ENCODE measurements around the gene AGK. TPM values are rescaled to one million over a fixed set of nuclear protein-coding genes. Genes with fewer than 3 reads are reported as not detected.

AGK gene
- total RNA-seq, 1 donor = 25.5 TPM

DNA sequence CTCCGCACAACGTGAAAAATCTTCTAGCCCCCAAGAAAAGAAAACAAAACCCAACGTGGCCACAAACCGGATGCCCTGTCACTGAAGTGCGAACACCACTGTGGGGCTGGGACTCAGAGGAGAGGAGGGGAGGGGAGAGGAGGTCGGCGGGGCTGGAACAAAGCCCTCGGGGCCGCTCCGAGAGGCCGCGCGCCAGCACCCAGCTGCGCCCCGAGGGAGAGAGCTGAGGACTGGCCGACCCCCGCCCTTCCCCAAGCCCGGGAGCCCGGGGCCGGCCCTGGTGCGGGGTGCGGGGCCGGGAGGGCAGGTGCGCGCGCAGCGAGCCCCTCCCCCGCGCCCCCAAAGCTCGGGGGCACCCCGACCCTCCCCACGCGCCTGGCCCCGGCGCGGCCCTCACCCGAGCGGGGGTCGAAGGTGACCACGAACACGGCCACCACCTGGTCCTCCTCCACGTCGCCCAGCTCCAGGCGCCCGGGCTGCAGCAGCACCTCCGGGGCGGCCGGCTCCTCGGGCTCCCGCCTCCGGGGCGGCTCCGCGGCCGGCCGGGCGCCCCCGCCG lies 150.4 kb downstream of the AGK start:
- Histone ChIP-seq H3K4me3 (ENCODE audit: low read length) (peak overlapping the region; percentile 55), H3K4me1 (ENCODE audit: insufficient read depth, low read length) (peaks cover 32% of the 10 kb centered on the region), H3K9me3 (ENCODE audit: low read depth, low read length) (no peaks in the 10 kb centered on the region), H3K27me3 (ENCODE audit: insufficient read depth, low read length) (peaks cover 12% of the 10 kb centered on the region)

DNA sequence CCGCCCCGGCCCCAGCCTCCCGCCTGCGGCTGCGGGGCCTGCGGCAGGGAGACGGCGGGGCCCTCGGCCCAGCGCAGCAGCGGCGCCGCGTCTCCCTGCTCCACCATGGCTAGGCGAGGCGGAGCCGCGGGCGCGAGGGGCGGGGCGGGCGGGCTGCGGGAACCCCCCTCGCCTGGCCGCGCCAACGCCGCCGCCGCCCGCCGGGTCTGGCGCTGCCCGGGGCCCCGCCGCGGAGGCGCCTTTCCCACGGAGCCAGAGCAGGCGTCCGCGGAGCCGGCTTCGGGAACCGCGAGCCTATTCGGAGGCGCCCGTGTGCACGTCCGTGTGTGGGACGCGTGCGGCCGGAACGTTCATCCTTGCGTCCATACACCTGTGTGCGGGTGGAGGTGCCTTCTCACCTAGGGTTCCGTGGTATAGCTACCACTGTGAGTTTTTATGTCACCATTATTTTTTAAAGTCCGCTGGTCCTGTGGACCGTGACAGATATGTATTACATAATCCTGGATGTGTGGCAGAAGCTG lies 150.9 kb downstream of the AGK start, which contains the start of gene DENND11:
TSS of gene DENND11 (minus strand) at position 120 of the 521 bp plus-strand sequence. CDS start at position 107, 13 bp downstream.
- peaks cover 12% of the 10 kb centered on the region for H3K27me3 ChIP-seq (ENCODE audit: insufficient read depth, low read length)
- H3K9me3 ChIP-seq (ENCODE audit: low read depth, low read length) = no peaks in the 10 kb centered on the region
- H3K4me1 ChIP-seq (ENCODE audit: insufficient read depth, low read length) = peaks cover 32% of the 10 kb centered on the region
- H3K4me3 ChIP-seq (ENCODE audit: low read length) = peak within 1 kb of the TSS; percentile 55

DNA sequence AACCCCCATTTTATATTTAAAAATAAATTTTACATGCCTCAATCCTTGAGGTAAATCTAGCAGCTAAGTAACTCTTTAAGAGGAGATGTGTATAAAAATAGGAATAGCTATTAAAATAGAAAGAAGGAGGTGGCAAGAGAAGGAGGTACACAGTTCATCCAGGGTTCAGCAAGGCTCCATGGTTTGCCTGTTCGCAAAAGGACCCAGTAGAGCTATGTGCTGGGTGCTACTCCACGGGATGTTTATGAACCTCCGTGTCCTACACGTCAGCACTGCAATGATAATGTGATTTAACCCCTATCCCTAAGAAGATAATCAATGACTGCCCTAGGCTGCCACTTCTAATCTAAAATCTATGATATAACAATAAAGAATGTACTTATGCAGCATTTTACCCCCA lies 151.7 kb downstream of the AGK start:
- peaks cover 31% of the 10 kb centered on the region for H3K4me1 ChIP-seq (ENCODE audit: insufficient read depth, low read length)
- no peaks in the 10 kb centered on the region for H3K9me3 ChIP-seq (ENCODE audit: low read depth, low read length)
- H3K4me3 ChIP-seq (ENCODE audit: low read length) = no peak overlapping the region
- H3K27me3 ChIP-seq (ENCODE audit: insufficient read depth, low read length) = peaks cover 12% of the 10 kb centered on the region

DNA sequence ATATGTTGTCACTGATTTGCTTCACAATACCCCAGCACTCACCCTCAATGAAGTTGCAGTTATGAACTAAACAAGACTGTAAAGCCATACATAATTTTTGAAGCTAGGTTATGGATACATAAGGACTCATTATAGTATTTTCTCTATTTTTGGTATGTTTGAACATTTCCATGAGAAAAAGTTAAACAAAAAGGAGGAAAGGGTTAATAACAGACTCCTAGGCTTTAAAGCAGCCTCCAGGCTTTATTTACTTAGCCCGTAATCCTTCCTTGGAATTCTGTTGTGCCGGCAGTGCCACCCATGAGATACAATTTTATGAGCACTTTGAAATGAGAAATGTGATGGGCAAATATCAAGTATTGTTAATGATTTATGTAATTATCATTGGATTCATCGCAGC lies 152.9 kb downstream of the AGK start:
- H3K27me3 ChIP-seq (ENCODE audit: insufficient read depth, low read length) = peaks cover 12% of the 10 kb centered on the region
- H3K4me3 ChIP-seq (ENCODE audit: low read length) = no peak overlapping the region
- no peaks in the 10 kb centered on the region for H3K9me3 ChIP-seq (ENCODE audit: low read depth, low read length)
- H3K4me1 ChIP-seq (ENCODE audit: insufficient read depth, low read length) = peaks cover 21% of the 10 kb centered on the region

DNA sequence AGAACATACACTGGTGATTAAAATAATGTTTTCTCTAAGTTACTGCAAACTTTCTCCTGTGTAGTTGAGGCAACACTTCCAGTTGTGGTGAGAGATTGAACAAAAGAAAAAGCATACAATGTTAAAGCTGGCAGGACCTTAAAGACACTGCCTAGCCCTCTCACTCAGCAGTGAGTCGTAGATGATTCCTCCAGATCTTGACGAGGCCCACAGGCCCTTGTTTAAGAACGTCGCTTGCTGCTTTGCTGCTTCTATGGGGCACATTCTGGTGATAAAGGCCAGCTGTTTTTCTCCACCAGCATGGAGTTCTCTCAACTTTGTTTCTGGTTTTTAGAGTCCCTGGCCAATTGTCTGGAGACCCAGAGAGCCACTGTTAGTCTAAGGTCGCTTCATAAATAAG lies 153.5 kb downstream of the AGK start:
- Histone ChIP-seq H3K9me3 (ENCODE audit: low read depth, low read length) (no peaks in the 10 kb centered on the region), H3K27me3 (ENCODE audit: insufficient read depth, low read length) (peaks cover 12% of the 10 kb centered on the region), H3K4me1 (ENCODE audit: insufficient read depth, low read length) (peaks cover 17% of the 10 kb centered on the region), H3K4me3 (ENCODE audit: low read length) (no peak overlapping the region)

Other genes starting within 250 kb of the AGK start
- 46.7 TPM for gene DENND11, start 150.8 kb downstream of the AGK start, total RNA-seq
- gene WEE2, start 156.9 kb downstream of the AGK start, total RNA-seq = 0.31 TPM
- 94.9 TPM for gene SSBP1, start 186.9 kb downstream of the AGK start, total RNA-seq
- 0.73 TPM for gene TAS2R3, start 212.7 kb downstream of the AGK start, total RNA-seq
- 0.31 TPM for gene TAS2R4, start 225.3 kb downstream of the AGK start, total RNA-seq
- 0.10 TPM for gene TAS2R5, start 238.8 kb downstream of the AGK start, total RNA-seq

Measured in mononuclear cell (primary cell).